HG02852 (cell line): ENCODE data around the gene STXBP2.
A peak's percentile ranks its signal among the peaks of the same experiment; 100 is the strongest.

Experiments used
- ATAC-seq: cut with Tn5 transposase; IDR thresholded peaks from one replicate; pipeline ENCODE4 v1.9.1; 2021; ENCODE audit warnings: mild to moderate bottlenecking, moderate library complexity; ENCODE audit not compliant: unreplicated experiment

STXBP2 gene

DNA sequence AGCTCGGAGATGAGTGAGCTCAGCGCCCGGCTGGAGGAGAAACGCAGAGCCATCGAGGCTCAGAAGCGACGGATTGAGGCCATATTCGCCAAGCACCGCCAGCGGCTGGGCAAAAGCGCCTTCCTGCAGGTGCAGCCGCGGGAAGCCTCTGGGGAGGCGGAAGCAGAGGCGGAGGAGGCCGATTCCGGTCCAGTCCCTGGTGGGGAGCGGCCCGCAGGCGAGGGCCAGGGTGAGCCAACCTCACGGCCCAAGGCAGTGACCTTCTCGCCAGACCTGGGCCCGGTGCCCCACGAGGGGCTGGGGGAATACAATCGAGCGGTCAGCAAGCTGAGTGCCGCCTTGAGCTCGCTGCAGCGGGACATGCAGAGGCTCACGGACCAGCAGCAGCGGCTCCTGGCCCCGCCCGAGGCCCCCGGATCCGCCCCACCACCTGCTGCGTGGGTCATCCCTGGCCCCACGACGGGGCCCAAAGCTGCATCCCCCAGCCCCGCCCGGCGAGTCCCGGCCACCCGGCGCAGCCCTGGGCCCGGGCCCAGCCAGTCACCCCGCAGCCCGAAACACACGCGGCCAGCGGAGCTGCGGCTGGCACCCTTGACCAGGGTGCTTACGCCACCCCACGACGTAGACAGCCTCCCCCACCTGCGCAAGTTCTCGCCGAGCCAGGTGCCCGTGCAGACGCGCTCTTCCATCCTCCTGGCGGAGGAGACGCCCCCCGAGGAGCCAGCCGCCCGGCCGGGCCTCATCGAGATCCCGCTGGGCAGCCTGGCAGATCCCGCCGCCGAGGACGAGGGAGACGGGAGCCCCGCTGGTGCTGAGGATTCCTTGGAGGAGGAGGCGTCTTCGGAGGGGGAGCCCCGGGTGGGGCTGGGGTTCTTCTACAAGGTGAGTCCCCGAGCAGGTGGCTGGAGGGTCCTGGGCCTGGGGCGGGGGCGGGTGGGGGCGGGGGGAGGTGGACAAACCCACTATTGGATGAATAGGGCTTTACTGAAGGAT lies 24.3 kb upstream of the STXBP2 start:
- ATAC-seq, result no peak

- no peak for ATAC-seq
Observed at GRCh38 chr19:7614859-7615741, 21.8 kb upstream of the STXBP2 start.

GRCh38 chr19:7617172-7617571 lies 19.7 kb upstream of the STXBP2 start:
- ATAC-seq, result no peak

DNA sequence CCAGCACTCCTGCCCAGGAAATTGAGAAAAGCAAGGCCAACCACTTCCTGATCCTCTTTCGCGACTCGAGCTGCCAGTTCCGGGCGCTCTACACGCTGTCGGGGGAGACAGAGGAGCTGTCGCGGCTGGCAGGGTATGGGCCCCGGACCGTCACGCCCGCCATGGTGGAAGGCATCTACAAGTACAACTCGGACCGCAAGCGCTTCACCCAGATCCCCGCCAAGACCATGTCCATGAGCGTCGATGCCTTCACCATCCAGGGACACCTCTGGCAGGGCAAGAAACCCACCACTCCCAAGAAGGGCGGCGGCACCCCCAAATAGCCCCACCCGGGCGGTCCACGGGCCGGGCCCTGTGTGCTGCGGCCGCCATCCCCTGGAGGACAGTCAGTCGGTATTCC lies 19.2 kb upstream of the STXBP2 start:
- ATAC-seq, result no peak

DNA sequence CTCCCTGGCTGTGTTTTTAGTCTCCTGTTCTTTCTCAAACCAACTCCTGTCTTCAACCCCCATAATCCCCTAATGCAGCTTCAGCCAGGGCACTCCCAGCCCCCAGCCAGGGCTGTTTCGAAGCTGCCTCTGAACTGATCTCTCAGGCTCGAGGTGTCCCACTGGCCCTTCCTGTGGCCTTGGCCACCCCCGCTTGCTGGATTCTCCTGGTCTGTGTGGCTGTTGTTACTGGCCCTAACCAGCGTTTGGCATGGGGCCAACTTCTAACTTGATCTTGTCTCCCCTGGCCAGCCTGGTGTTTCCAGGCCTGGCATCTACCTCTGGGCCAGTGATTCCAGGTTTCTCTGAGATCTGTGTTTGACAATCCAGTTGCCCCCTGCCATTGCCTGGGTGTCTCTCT lies 18.6 kb upstream of the STXBP2 start:
- no peak for ATAC-seq

DNA sequence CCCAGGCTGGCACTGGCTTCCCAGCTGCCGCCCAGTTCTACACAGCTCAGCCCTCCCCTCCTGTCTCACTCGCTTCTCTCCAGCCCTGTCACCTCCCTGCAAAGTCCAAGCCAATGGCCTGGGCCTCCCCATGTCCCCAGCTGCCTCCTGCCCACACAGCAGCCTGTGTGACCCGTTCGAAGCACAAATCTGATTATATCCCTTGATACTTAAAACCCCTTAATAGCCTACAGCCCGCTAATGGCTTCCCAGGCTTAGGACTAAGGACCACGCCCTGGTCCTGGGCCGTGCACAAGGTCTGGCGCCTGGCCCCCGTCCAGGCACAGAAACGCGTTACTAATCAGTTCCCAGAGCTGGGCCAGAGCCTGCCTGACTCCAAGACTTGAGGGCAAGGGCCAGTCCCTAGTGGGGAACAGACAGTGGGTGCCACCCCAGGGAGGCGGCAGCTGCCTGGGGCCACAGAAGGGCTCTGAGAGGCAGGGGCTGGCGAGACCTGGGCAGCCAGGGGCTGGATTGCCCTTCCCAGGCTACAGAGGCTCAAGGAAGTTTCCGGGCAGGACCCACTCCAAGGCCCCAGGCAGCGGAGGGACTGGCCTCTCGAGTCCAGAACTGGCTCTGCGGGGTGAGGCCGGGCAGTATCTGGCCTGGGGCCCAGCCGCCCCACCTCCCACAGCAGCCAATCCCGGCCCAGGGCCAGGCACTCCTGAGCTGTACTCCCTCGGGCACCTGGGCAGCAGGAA lies 18.0 kb upstream of the STXBP2 start:
- no peak for ATAC-seq

GRCh38 chr19:7619671-7620441 lies 17.1 kb upstream of the STXBP2 start:
- ATAC-seq, result no peak

- no peak for ATAC-seq
Observed at GRCh38 chr19:7620442-7621412, 16.2 kb upstream of the STXBP2 start.

- no peak for ATAC-seq
Observed at GRCh38 chr19:7622933-7623685, 13.8 kb upstream of the STXBP2 start.

DNA sequence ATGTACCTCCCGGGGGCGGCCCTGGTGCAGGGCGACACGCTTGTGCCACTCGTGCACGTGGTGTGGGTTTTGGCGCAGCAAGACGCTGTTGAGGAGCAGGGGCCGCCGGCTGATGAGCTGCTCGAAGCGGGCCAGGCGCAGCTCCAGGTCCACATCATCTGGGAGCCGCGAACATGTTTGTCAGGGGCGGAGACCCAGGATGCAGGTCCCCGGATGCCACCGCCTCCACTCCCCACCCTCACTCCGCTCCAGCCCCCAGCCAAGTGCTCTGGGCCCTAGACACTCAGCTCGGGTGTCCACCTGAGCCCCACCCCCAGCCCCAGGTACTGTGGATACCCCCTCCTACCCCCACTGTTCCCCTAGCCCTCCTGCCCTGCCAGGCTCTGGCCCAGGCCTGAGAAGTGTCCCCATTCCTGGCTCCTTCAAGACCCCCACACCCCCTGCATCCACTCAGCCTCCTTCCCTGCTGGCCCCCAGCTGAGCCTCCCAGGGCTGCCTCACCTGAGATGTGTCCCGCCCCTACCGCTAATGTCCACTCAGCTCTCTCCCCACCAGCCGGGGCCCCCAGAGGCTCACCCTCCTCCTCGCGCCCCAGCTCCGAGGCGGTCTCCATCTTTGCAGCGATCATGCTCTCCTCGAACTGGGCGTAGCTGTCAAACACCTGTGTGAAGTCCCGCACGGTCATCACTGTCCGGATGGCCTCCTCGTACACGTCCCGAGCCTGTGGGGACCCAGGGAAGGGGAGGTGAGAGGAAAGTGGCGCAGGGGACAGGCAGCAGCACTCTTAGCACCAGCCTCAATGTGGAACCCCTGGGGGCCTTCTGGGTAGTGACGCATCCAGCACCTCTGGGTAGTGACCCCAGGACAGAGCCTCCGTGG lies 12.9 kb upstream of the STXBP2 start:
- ATAC-seq, result no peak

GRCh38 chr19:7624810-7625209 lies 12.1 kb upstream of the STXBP2 start:
- no peak for ATAC-seq

DNA sequence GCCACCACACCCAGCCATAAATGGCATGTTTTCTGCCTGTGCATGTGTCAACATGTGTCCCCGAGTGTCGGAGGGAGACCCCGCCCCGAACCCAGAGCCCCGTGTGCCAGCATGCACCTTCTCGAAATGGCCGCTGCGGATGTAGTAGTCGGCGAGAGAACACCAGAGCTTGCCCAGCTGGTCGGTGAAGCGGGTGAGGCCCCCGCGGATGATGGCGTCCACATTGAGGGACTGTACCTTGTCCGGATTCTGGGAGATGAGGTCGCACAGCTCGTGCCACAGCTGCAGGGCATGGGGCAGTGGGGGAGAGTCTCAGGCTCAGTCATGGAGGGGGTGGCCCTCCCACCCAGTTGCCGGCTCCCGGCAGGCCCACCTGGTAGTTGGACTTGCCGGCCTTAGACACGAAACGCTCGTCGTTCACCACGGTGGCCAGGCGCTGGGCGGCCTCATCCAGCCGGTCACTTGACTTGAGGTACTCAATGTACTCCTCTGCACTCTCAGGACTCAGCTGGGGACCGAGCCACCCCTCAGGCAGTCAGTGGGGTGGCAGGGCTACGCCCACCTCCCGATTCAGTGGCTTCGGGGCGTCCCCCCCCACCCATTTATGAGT lies 11.0 kb upstream of the STXBP2 start:
- no peak for ATAC-seq

- ATAC-seq, result no peak
Observed at GRCh38 chr19:7627166-7627565, 9.7 kb upstream of the STXBP2 start.

DNA sequence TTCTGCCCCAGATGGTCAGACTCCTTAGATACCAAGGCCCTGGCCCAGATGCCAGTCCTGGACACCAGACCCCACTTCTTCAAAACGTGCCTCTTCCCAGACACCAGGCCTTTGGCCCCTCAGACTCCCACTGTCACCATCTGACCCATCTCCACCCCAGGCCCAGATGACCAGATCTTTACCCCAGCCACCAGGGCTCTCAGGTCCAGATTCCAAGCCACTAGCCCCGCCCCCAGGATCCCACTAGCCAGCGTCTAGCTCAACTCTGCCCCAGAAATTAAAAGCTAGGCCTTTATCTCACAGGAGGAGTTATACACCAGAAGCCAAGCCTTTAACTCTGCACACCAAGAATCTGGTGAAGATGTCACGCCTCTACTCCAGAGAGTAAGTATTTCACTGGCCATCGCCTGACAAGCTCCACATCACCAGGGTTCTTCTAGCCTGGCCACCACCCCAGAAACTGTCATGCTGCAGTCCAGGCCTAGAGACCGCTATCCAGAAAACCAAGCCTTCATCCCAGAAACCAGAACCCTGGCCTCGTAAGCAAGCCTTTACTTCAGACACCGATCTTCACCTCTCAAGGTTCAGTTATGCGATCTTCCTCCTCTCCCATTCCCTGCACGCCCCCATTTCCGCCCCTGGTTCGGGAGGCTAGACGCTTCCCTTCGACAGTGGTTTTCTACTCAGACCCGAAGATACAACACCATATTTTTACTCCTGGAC lies 8.2 kb upstream of the STXBP2 start:
- no peak for ATAC-seq

DNA sequence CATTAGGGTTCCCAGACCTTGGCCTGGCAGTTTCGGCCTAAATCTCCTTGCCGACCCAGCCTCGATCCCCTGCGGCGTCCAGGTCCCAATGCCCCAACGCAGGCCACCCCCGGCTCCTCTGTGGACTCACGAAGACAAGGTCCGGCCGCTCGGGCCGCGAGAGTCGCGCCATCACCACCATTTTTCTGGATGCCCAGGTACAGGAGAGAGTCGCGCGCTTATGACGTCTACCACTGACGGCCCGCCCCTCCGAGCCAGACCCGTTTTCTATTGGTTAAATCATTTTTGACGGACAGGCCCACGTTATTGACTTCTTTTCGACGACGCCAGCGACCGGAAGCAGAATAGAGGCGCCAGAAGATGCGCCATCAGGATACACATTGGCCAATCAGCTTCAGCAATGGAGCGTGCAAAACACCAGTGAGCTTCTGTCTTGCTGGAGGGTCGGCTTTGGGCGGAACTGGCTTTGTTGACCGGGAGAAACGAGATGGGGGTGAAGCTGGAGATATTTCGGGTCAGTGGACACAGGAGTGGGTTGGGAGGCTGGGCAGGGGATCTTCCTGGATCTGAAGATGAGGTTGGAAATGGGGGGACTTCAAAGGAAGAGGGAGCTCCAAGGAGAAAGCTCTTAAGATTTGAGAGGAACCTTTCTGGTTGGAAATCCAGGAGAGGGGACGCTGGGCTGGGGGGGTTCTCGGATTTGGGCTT lies 7.4 kb upstream of the STXBP2 start, which contains the start of the genes PET100 and XAB2:
Gene PET100 (plus strand): TSS at position 447 of the 708 bp plus-strand sequence. CDS start 41 bp downstream, at position 488.
Gene XAB2 (minus strand): TSS at position 199 of the 708 bp plus-strand sequence. CDS start 18 bp downstream, at position 181.
- peak; percentile 84 for ATAC-seq
